Neuronal stem cell (in vitro differentiated cells): Measurements from ENCODE around the gene YAF2.
"Not testable (repeated sequence)": the region's sequence is repeated elsewhere in the genome, so short reads cannot be mapped to it uniquely, and the experiment has no call there.

Experiments used
- DNase-seq: peaks from one replicate; pipeline ENCODE4 v3.0.0-alpha.2; 2013; ENCODE audit warnings: low spot score
- H2AFZ ChIP-seq: one replicate; pipeline ENCODE4 v1.6.1; 2013; ENCODE audit warnings: mild to moderate bottlenecking, low read length, inconsistent platforms
- H2AK5ac ChIP-seq: 2 replicates; pipeline ENCODE4 v1.6.1; 2013; ENCODE audit warnings: low read depth, mild to moderate bottlenecking, inconsistent platforms, low read length, moderate library complexity, mixed read lengths
- H2BK120ac ChIP-seq: 2 replicates; pipeline ENCODE4 v1.6.1; 2013; ENCODE audit warnings: low read depth, mild to moderate bottlenecking, inconsistent platforms, low read length, moderate library complexity, mixed read lengths
- H2BK12ac ChIP-seq: one replicate; pipeline ENCODE4 v1.6.1; 2013; ENCODE audit warnings: low read length, inconsistent platforms
- H2BK15ac ChIP-seq: 2 replicates; pipeline ENCODE4 v1.6.1; 2013; ENCODE audit warnings: mild to moderate bottlenecking, low read length, inconsistent platforms, mixed read lengths
- H2BK5ac ChIP-seq: one replicate; pipeline ENCODE4 v1.6.1; 2013; ENCODE audit warnings: inconsistent platforms, mild to moderate bottlenecking, low read length, moderate library complexity
- H3K14ac ChIP-seq: one replicate; pipeline ENCODE4 v1.6.1; 2013; ENCODE audit warnings: low read length, inconsistent platforms
- H3K18ac ChIP-seq: 2 replicates; pipeline ENCODE4 v1.6.1; 2013; ENCODE audit warnings: low read length, inconsistent platforms
- H3K23ac ChIP-seq: 2 replicates; pipeline ENCODE4 v1.6.1; 2013; ENCODE audit warnings: low read depth, mild to moderate bottlenecking, mixed read lengths, low read length, inconsistent platforms; ENCODE audit not compliant: poor library complexity
- H3K27ac ChIP-seq: replicated peaks from 3 replicates; pipeline ENCODE4 v1.5.1; 2013; ENCODE audit warnings: low read length, inconsistent platforms
- H3K27me3 ChIP-seq, 3 experiments: 2 replicates each; pipeline ENCODE4 v1.6.1; 2013; ENCODE audit warnings: low read length in 3 of 3, mild to moderate bottlenecking in 2 of 3, inconsistent platforms in 1 of 3, low read depth in 1 of 3, mixed read lengths in 1 of 3, moderate library complexity in 1 of 3; ENCODE audit not compliant: control insufficient read depth in 3 of 3, insufficient read depth in 3 of 3
- H3K36me3 ChIP-seq, 2 donors: replicated peaks in 1 of 2; 2 replicates each; pipeline ENCODE4 v1.6.1; 2013; ENCODE audit warnings: low read length in 2 of 2; ENCODE audit not compliant: control insufficient read depth in 2 of 2, insufficient read depth in 2 of 2
- H3K4ac ChIP-seq: 2 replicates; pipeline ENCODE4 v1.6.1; 2013; ENCODE audit warnings: inconsistent platforms, mild to moderate bottlenecking, low read length, moderate library complexity
- H3K4me1 ChIP-seq, 2 donors: 1 replicate in 1 of 2; 2 replicates in 1 of 2; pipeline ENCODE4 v1.6.1; 2013; ENCODE audit warnings: low read length in 2 of 2, low read depth in 1 of 2; ENCODE audit not compliant: control insufficient read depth in 2 of 2, insufficient read depth in 1 of 2
- H3K4me2 ChIP-seq: one replicate; pipeline ENCODE4 v1.6.1; 2013; ENCODE audit warnings: mild to moderate bottlenecking, low read length, inconsistent platforms; ENCODE audit not compliant: insufficient read depth, poor library complexity, severe bottlenecking
- H3K4me3 ChIP-seq, 2 donors: 2 replicates each; pipeline ENCODE4 v1.5.1; 2013; ENCODE audit warnings: low read length in 2 of 2, mild to moderate bottlenecking in 2 of 2, inconsistent platforms in 1 of 2, moderate library complexity in 1 of 2
- H3K79me1 ChIP-seq: one replicate; pipeline ENCODE4 v1.6.1; 2013; ENCODE audit warnings: low read depth, mild to moderate bottlenecking, inconsistent platforms, low read length, moderate library complexity
- H3K9ac ChIP-seq: one replicate; pipeline ENCODE4 v1.6.1; 2013; ENCODE audit warnings: mild to moderate bottlenecking, low read depth, low read length, inconsistent platforms; ENCODE audit not compliant: poor library complexity
- H3K9me3 ChIP-seq, 2 donors: replicated peaks in 1 of 2; 2 replicates each; pipeline versions ENCODE3 to v1.6.1; 2013; ENCODE audit warnings: low read length in 2 of 2, mild to moderate bottlenecking in 2 of 2, inconsistent platforms in 1 of 2, low read depth in 1 of 2, mixed read lengths in 1 of 2, moderate library complexity in 1 of 2; ENCODE audit not compliant: control insufficient read depth in 2 of 2, insufficient read depth in 1 of 2
- H4K8ac ChIP-seq: one replicate; pipeline ENCODE4 v1.6.1; 2013; ENCODE audit warnings: low read depth, mild to moderate bottlenecking, inconsistent platforms, low read length, moderate library complexity
- H4K91ac ChIP-seq: one replicate; pipeline ENCODE4 v1.6.1; 2013; ENCODE audit warnings: low read length, low read depth, mild to moderate bottlenecking, inconsistent platforms; ENCODE audit not compliant: poor library complexity
- WGBS, 2 donors: extraction: QIAGEN DNeasy Blood & Tissue Kit; methylation state at CpG; one replicate each; pipeline ENCODE4 v1.1.7; 2013; ENCODE audit warnings: missing lambda C conversion rate in 2 of 2, mixed read lengths in 1 of 2; ENCODE audit not compliant: insufficient read length in 2 of 2, insufficient replicate concordance in 1 of 2; ENCODE audit errors: extremely low coverage in 2 of 2; 5-methylcytosine and 5-hydroxymethylcytosine counted together

YAF2 gene

DNA sequence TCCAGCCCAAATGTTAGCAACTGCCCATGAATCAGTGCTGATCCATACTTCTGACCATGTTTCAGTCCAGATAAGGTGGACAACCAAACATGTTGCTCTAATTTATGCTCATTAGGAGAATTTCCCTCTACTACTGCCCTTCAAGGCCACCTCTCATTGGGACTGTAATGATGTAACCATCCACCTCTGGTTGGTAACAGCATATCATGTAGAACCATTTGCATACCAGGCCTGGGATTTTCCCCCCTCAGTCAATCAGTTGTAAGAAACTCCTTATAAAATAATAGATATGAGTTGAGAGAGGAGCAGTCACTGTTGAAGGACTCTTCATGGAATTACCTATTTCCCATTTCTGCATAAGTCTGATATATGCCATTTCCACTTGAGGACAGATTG is 17.8 kb upstream of the YAF2 start:
- no peak overlapping the region for H3K14ac ChIP-seq
- H3K27me3 ChIP-seq: no peaks in the 10 kb centered on the region
- no peaks in the 10 kb centered on the region for H3K36me3 ChIP-seq
- no peak for DNase-seq
- H3K27ac ChIP-seq: no peak overlapping the region
- no peaks in the 10 kb centered on the region for H3K79me1 ChIP-seq
- no peak overlapping the region for H3K18ac ChIP-seq
- H2BK15ac ChIP-seq: no peak overlapping the region
- H4K91ac ChIP-seq: no peak overlapping the region
- H3K4me2 ChIP-seq: no peak overlapping the region
- no peak overlapping the region for H3K4ac ChIP-seq
- no peak overlapping the region for H2BK120ac ChIP-seq
- no peak overlapping the region for H2AFZ ChIP-seq
- no peak overlapping the region for H4K8ac ChIP-seq
- H3K23ac ChIP-seq: no peak overlapping the region
- H3K9me3 ChIP-seq: no peaks in the 10 kb centered on the region
- H2BK5ac ChIP-seq: no peak overlapping the region
- no peak overlapping the region for H2BK12ac ChIP-seq
- no peak overlapping the region for H2AK5ac ChIP-seq
- H3K4me1 ChIP-seq: no peaks in the 10 kb centered on the region
- H3K9ac ChIP-seq: no peak overlapping the region
- H3K4me3 ChIP-seq: no peak overlapping the region

DNA sequence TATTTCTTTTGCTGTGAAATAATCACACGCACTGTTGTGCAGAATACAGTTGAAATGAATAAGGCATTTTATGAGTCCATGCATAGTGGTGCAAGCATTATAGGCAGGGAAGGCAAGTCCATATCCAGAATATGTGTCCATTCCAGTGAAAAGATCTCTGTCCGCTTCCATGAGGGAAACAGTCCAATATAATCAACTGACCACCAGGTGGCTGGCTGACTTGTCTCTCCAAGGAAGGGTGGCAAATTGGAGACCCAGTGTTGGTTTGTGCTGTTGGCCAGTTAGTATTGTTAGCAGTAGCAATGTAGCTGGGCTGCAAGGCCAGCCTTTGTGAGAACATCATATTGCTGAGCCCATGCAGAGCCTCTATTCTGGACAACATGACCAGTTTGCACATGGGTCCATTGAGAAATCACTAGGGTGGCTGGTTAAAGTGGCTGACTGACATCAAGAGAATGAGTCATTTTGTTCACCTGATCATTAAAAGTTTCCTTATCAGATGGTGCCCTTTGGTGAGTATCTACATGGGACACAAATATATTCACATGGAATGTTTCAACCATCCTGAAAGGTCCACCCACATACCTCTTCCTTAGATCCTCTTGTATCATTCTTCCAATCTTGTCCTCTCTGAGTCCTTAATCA is 17.3 kb upstream of the YAF2 start:
- Histone ChIP-seq H2BK5ac (no peak overlapping the region), H3K4ac (no peak overlapping the region), H2BK12ac (no peak overlapping the region), H4K8ac (no peak overlapping the region), H3K27ac (no peak overlapping the region), H3K36me3 (no peaks in the 10 kb centered on the region), H2AK5ac (no peak overlapping the region), H3K4me1 (no peaks in the 10 kb centered on the region), H3K14ac (no peak overlapping the region), H2BK120ac (no peak overlapping the region), H3K9ac (no peak overlapping the region), H3K27me3 (no peaks in the 10 kb centered on the region), H3K9me3 (no peaks in the 10 kb centered on the region), H2BK15ac (no peak overlapping the region), H3K79me1 (no peaks in the 10 kb centered on the region), H4K91ac (no peak overlapping the region), H3K23ac (no peak overlapping the region), H3K4me3 (no peak overlapping the region), H3K18ac (no peak overlapping the region), H2AFZ (no peak overlapping the region), H3K4me2 (no peak overlapping the region)
- no peak for DNase-seq
- no CpG with 5 or more reads among the region's 2 CpGs for WGBS, 2 donors

DNA sequence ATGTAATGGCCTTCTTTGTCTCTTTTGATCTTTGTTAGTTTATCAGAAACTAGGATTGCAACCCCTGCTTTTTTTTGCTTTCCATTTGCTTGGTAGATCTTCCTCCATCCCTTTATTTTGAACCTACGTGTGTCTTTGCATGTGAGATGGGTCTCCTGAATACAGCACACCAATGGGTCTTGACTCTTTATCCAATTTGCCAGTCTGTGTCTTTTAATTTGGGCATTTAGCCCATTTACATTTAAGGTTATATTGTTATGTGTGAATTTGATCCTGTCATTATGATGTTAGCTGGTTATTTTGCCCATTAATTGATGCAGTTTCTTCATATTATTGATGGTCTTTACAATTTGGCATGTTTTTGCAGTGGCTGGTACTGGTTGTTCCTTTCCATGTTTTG is 14.6 kb upstream of the YAF2 start:
- H3K79me1 ChIP-seq, H2BK5ac ChIP-seq, H3K18ac ChIP-seq, H3K4me1 ChIP-seq, H4K91ac ChIP-seq, H3K36me3 ChIP-seq, H3K23ac ChIP-seq, H3K4me3 ChIP-seq, H2BK120ac ChIP-seq, H2BK12ac ChIP-seq, H3K27ac ChIP-seq, H2AK5ac ChIP-seq, H3K14ac ChIP-seq, H3K27me3 ChIP-seq, H2AFZ ChIP-seq, H3K9ac ChIP-seq, H3K4ac ChIP-seq, H3K9me3 ChIP-seq, DNase-seq, H2BK15ac ChIP-seq, H4K8ac ChIP-seq, H3K4me2 ChIP-seq: not testable (repeated sequence)
- WGBS, 2 donors: no CpG with 5 or more reads among the region's 1 CpG

DNA sequence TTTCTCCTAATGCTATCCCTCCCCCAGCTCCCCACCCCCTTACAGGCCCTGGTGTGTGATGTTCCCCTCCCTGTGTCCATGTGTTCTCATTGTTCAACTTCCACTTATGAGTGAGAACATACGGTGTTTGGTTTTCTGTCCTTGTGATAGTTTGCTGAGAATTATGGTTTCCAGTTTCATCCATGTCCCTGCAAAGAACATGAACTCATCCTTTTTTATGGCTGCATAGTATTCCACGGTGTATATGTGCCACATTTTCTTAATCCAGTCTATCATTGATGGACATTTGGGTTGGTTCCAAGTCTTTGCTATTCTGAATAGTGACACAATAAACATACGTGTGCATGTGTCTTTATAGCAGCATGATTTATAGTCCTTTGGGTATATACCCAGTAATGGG is 11.0 kb upstream of the YAF2 start:
- H4K8ac ChIP-seq, H4K91ac ChIP-seq, H3K4me2 ChIP-seq, H2BK15ac ChIP-seq, H3K4me3 ChIP-seq, H3K4ac ChIP-seq, H2BK120ac ChIP-seq, H3K23ac ChIP-seq, H2BK5ac ChIP-seq, H2AFZ ChIP-seq, H3K4me1 ChIP-seq, H2AK5ac ChIP-seq, H3K79me1 ChIP-seq, H3K18ac ChIP-seq, H2BK12ac ChIP-seq, H3K14ac ChIP-seq, H3K9me3 ChIP-seq, H3K36me3 ChIP-seq, H3K9ac ChIP-seq, H3K27me3 ChIP-seq, DNase-seq, H3K27ac ChIP-seq: not testable (repeated sequence)
- WGBS, 2 donors: no CpG with 5 or more reads among the region's 3 CpGs
